Bronchial epithelial cell (primary cell): Measurements from ENCODE around the gene SLC22A3. TPM values are rescaled to one million over a fixed set of nuclear protein-coding genes. Genes with fewer than 3 reads are reported as not detected.
A peak's percentile ranks its signal among the peaks of the same experiment; 100 is the strongest.

Experiments
- DNase-seq: peaks from one replicate; pipeline ENCODE4 v3.0.0-alpha.2; 2010; ENCODE audit warnings: low read depth
- FAIRE-seq: peaks from 2 replicates; lab custom pipeline; 2011; peaks lifted over from hg19 to GRCh38; lab: Jason Lieb, UNC
- H3K27me3 ChIP-seq: 2 replicates; pipeline ENCODE4 v1.5.1; 2011; ENCODE audit warnings: low read length; ENCODE audit not compliant: control insufficient read depth, insufficient read depth
- H3K36me3 ChIP-seq: 2 replicates; pipeline ENCODE4 v1.5.1; 2011; ENCODE audit warnings: low read length; ENCODE audit not compliant: control insufficient read depth, insufficient read depth
- H3K4me3 ChIP-seq: 2 replicates; pipeline ENCODE4 v1.5.1; 2011; ENCODE audit warnings: mild to moderate bottlenecking, low read depth, low read length, control low read depth
- total RNA-seq: library from RNA; depleted of rRNA; stranded (reverse); fragments of >200 nt; gene quantifications from 2 replicates; pipeline ENCODE4 v1.2.1, GENCODE V29; 2014
- TF ChIP-seq, protein P1 (sequence below): IDR thresholded peaks from 2 replicates; pipeline ENCODE4 v1.5.1; 2011; ENCODE audit warnings: mild to moderate bottlenecking, moderate library complexity, low read length, control low read depth, inconsistent platforms; ENCODE audit not compliant: insufficient read depth, severe bottlenecking

Gene SLC22A3
- total RNA-seq, 1 donor from 2014 or later = 8.2 TPM

DNA sequence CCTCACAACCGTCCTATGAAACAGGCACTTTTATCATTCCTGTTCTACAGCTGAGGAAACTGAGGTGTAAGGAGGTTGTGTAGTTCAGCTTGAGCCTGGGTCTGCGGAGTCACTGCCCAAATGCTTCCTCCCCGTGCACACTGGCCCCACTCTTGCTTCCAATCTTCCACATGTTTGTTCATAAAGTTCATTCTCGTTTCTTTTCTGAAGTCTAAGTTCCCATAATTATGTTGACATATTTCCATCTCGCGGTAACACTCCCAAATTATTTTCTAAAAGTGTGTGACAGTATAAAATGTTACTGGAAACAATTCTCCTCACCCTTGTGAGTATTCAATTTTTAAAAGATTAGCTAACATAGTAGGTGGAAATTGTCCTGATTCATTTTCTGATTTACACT is 106.9 kb downstream of the SLC22A3 start:
- no peak overlapping the region for H3K4me3 ChIP-seq
- FAIRE-seq (no peak), DNase-seq (no peak)
- TF ChIP-seq, protein P1, sequence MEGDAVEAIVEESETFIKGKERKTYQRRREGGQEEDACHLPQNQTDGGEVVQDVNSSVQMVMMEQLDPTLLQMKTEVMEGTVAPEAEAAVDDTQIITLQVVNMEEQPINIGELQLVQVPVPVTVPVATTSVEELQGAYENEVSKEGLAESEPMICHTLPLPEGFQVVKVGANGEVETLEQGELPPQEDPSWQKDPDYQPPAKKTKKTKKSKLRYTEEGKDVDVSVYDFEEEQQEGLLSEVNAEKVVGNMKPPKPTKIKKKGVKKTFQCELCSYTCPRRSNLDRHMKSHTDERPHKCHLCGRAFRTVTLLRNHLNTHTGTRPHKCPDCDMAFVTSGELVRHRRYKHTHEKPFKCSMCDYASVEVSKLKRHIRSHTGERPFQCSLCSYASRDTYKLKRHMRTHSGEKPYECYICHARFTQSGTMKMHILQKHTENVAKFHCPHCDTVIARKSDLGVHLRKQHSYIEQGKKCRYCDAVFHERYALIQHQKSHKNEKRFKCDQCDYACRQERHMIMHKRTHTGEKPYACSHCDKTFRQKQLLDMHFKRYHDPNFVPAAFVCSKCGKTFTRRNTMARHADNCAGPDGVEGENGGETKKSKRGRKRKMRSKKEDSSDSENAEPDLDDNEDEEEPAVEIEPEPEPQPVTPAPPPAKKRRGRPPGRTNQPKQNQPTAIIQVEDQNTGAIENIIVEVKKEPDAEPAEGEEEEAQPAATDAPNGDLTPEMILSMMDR = no peak
- no peaks in the 10 kb centered on the region for H3K36me3 ChIP-seq
- no peaks in the 10 kb centered on the region for H3K27me3 ChIP-seq

DNA sequence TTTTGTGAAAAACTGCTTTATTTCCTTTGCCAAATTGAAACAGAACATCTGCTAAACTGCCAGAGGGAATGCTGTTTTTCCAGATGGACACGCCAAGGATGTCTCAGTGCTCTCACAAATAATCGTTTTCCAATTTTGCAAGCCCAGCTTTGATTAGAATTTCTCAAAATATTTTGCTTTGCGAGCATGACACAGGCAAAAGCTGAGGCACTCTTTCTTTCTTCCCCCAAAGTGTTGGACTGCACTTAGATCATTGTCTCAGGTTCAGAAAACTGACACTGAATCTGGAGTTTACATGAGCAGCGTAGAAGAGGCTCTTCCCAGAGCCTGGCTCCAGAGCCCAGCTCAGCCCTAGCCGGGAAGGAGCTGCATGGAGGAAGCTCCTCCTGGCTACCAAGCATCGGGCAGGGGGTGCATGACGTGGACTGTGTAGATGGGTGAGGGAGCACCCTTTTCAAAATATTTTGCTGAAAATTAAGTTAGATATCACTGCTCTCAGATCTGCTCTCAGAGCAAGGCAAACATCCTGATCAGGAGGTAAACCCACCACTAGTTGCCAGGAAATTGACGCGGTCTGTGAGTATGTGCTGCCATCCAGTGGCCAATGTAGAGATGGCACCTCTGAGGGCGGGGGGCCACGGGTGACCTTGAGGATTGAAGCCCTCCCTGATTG is 107.5 kb downstream of the SLC22A3 start:
- H3K36me3 ChIP-seq = no peaks in the 10 kb centered on the region
- no peak overlapping the region for H3K4me3 ChIP-seq
- H3K27me3 ChIP-seq = no peaks in the 10 kb centered on the region
- FAIRE-seq (no peak), DNase-seq (peak; percentile 30)
- TF ChIP-seq, protein P1 = peak; percentile 84

DNA sequence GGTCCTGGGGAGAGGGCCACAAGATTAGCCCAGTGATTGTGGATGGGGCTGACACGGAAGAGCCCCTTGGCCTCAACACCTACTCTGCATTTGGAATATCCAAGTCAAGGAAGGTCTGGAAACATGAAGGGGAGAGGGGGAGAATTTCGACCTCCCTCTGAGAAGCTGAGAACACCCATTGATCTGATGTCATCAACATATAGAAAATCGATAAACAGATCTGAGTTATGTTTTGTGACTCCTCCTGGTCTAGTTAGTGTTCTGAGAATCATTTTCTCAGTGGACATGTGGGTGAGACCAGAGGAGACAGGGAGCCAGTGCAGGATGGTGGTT is 108.0 kb downstream of the SLC22A3 start:
- no peaks in the 10 kb centered on the region for H3K27me3 ChIP-seq
- FAIRE-seq (no peak), DNase-seq (no peak)
- no peaks in the 10 kb centered on the region for H3K36me3 ChIP-seq
- TF ChIP-seq, protein P1 = no peak
- H3K4me3 ChIP-seq = no peak overlapping the region

DNA sequence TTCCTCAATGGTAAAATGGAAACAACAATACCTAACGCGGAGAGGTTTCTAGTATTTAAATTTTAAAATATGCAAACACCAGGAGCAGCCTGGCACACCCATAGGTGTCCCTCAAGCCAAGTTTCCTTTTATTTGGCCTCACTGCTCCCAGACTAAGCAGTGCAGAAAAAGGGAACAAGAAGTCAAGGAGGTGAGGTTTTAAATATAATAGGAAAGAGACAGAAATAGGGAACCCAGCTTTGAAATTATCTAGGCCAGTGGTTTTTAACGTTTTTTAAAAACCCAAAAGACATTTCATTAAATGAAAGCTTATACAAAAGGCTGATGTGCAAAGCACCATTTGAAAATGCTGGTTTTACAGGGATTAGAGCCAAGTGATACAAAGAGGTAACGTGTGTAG is 109.6 kb downstream of the SLC22A3 start:
- DNase-seq (no peak), FAIRE-seq (no peak)
- TF ChIP-seq, protein P1 = no peak
- Histone ChIP-seq H3K27me3 (no peaks in the 10 kb centered on the region), H3K4me3 (no peak overlapping the region), H3K36me3 (no peaks in the 10 kb centered on the region)

DNA sequence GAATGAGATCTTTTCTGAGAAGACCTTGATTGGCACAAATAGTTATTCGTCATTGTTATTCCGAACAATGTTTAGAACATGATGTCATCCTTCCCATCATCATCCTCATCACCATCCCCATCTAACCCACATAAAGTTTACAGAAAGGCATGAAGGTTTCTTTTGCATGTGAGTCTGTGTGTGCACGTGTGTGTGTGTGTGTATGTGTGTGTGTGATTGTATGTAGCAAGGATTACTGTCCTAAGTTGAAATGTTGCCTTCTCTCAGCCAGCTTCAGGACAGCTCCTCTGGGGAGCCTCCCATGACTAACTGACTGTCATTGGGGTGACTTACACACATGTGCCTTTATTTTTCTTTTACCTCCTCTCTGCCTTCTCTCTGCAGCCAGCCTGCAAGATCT is 113.5 kb downstream of the SLC22A3 start:
- peak; percentile 29 for DNase-seq
- Histone ChIP-seq H3K4me3 (no peak overlapping the region), H3K27me3 (no peaks in the 10 kb centered on the region), H3K36me3 (no peaks in the 10 kb centered on the region)
- TF ChIP-seq, protein P1 = no peak
- peak; percentile 95 for FAIRE-seq

DNA sequence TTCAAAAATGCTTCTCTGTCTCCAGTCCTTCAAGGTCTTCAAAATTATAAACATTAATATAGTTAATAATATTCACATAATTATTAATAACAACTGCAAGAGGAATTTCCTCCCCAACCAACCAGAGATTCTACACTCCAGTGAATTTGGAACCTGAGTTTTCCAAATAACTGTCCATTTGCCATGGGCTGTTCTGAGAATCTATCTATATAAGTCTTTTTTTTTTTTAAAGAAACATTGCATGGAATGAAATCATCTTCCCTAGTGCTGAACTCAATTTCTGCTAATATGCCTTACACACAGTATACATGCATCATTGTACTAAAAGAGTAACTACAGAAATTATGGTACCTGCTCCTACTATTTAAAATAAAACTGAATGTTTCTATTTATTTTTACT is 113.9 kb downstream of the SLC22A3 start:
- H3K4me3 ChIP-seq = no peak overlapping the region
- TF ChIP-seq, protein P1 = no peak
- no peaks in the 10 kb centered on the region for H3K27me3 ChIP-seq
- FAIRE-seq (no peak), DNase-seq (no peak)
- no peaks in the 10 kb centered on the region for H3K36me3 ChIP-seq
